GM19035 (cell line): ENCODE data around the gene KMT2E.
A peak's percentile ranks its signal among the peaks of the same experiment; 100 is the strongest.
"Not testable (repeated sequence)": the region's sequence is repeated elsewhere in the genome, so short reads cannot be mapped to it uniquely, and the experiment has no call there.

Source experiments
- ATAC-seq: cut with Tn5 transposase; IDR thresholded peaks from one replicate; pipeline ENCODE4 v1.9.1; 2021; ENCODE audit not compliant: unreplicated experiment

The KMT2E gene

DNA sequence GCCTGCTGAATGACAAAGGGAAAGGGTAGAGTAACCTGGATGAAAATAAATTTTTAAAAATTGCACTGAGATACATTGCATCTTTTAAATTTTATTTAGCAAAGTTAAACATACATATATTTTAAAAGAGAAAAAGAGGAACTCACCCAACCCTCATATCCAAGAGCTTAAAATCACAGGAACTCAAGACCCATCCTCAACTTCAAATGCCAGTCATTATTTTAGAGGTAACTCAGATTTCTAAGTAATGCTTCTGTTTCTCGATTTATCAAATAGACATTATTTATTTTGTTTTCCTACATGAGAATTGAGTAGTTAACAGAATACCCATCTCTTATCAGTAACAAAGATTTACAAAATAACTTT lies 32.4 kb upstream of the KMT2E start:
- no peak for ATAC-seq

- no peak for ATAC-seq
These were observed 31.5 kb upstream of the KMT2E start for GRCh38 chr7:104982308-104983075.

DNA sequence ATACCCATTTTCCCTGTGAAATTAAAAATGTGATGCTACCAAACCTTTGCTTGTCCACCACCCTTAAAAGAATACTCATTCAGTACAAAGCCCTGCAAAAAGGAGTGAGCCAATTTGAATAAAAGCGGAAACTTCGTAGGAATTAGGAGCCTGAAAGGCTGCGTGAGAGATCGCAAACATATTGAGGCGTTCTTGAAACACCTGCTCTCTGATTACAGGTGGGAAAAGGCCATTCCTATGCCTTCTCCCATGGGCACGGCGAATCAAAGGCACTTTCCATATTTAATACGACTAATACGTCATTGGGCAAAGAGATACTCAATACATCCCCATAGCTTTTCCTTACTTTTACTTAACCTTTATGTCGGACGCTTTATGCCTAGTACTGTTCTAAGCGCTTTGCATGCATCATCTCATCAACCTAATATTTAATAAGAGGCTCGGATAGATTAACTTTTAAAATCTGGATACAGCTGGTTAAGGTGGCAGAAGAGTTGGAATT lies 30.9 kb upstream of the KMT2E start:
- ATAC-seq: no peak

- peak; percentile 89 for ATAC-seq
These were observed 30.1 kb upstream of the KMT2E start for GRCh38 chr7:104983578-104984539.

DNA sequence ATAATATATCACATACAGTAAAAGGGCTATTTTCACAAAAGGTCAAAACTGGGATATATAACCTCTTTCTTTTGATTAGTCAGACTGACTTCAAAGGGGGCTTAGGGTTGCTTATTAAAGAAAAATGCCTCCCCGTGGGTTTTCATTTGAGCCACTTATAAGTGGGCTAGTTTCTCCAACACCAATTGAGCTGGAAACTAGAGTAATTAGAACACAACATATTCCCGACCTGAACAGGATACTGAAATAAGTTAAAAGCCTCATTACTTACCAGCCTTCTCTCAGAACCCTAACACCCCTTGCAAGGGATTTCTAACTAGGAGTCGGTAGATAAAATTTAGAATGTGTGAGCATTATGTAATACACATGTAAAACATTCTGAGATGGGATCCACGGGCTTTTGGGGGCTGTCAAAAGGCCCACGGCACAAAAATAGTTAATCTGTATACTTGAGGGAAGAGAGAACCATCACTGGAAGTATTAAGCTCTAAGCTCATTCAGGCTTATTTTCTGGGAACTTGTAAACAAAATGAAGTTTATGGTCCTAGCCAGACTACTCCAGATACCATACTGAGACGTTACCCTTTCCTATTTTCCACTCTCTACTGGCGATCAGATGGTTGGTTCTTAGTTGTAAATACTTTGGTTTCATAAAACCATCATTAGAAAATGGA lies 29.3 kb upstream of the KMT2E start:
- ATAC-seq: no peak

DNA sequence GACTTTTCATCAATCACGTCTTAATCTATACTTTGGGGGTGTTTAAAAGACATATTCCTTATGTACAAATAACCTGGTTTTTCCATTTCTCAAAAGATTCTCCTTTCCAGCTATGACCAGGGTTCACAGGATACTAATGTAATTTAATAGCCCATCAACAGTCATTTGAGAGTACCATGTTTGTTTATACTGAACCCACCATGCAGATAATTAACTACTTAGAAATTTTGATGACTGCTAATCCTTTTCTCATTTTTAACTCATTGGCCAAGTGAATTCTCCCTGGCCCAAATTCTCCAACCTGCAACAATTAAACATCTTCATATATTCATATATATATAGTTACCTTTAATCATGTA lies 28.8 kb upstream of the KMT2E start:
- ATAC-seq: no peak

DNA sequence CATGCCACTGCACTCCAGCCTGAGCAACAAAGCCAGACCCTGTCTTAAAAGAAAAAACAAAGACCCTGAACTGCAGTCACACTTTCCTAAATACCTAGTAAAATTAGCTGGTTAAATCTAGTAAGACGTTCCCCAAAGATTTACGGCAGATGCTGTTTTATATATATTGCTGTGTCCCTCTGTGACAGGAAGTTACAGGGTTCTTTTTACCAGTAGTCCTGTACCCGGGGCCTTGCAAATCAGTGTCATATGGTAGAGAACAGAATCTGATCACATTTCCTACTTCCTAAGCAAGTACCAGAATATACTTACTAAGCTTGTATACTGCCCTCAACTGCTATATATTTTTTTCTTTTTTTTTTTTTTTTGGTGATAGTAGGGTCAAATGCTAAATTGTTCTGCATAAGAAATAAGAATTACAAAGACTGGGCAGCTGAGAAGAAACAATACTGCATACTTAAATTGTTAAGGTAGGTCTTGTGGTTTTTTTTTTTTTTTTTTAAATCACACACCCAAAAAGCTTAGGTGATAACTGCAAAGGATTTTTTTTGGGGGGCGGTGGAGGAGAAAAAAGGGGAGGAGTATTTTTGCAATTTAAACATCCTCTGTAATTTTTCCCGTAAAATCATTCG lies 27.3 kb upstream of the KMT2E start:
- ATAC-seq: no peak

- not testable (repeated sequence) for ATAC-seq
These were observed 26.6 kb upstream of the KMT2E start for GRCh38 chr7:104987403-104987802.

DNA sequence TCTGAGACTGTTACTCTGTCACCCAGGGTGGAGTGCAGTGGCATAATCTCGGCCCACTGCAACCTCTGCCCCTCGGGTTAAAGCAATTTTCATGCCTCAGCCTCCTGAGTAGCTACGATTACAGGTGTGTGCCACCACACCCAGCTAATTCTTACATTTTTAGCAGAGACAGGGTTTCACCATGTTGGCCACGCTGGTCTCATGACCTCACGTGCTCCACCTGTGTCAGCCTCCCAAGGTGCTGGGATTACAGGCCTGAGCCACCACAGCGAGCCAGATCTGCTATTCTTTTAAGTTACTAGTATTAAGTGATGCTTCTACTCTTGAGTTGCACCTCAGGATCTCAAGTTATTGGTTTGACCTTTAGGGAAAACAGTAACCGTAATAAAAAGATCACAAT lies 23.0 kb upstream of the KMT2E start:
- no peak for ATAC-seq

- ATAC-seq: no peak
These were observed 21.7 kb upstream of the KMT2E start for GRCh38 chr7:104992306-104992705.

- ATAC-seq: no peak
These were observed 20.7 kb upstream of the KMT2E start for GRCh38 chr7:104993217-104993862.

DNA sequence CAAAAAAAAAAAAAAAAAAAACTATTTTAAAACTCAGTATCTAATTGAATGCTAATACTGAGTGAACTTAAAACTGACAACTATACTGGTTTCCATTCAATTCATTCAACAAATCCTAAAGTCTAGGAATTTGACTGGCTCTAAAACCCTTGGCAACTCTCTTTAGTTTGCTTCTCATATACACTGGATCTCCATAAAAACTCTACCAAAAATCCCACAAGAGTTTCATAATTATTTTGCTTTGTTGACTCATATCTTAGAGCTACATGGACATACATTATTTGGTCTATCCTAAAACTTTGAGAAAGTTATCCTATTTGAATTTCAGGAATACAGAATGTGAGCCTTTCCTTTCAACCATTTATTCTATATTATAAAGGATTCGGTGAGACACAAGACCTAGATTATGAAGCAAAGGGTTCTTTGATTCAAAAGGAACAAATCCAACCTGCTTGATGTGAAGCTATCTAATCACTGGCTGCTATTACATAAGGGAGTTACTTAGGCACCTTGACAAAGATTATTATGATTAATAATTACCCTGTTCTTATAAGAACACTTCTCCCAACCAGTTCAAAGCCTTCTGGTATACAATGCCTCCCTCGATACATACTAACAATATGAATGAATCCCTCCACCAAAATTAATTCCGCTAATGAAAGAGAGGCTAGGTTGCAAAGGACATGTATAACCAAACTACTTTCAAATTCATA lies 15.8 kb upstream of the KMT2E start:
- no peak for ATAC-seq

DNA sequence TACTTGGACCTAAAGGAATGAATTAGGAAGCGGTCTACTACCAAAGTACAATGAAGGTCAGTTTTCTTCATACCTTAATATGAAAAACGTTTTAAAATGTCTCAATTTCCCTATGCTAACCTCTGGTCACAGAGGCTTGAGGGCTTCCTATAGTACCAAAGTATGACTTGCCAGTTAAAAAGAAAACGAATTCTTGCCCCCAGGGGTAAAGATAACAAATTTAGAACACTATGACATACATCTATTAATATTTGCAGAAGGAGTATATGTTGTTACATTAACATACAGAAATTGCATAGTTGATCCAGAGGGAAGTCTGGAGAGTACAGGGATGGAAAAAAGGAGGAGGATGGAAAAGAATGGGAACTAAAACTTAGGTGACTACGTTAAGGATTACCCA lies 13.8 kb upstream of the KMT2E start:
- ATAC-seq: no peak

- no peak for ATAC-seq
These were observed 13.1 kb upstream of the KMT2E start for GRCh38 chr7:105000927-105001336.

- ATAC-seq: no peak
These were observed 12.3 kb upstream of the KMT2E start for GRCh38 chr7:105001652-105002184.

GRCh38 chr7:105003275-105003674 lies 10.7 kb upstream of the KMT2E start:
- no peak for ATAC-seq

- no peak for ATAC-seq
These were observed 10.0 kb upstream of the KMT2E start for GRCh38 chr7:105003872-105004510.

- ATAC-seq: not testable (repeated sequence)
These were observed 9.0 kb upstream of the KMT2E start for GRCh38 chr7:105005006-105005405.

DNA sequence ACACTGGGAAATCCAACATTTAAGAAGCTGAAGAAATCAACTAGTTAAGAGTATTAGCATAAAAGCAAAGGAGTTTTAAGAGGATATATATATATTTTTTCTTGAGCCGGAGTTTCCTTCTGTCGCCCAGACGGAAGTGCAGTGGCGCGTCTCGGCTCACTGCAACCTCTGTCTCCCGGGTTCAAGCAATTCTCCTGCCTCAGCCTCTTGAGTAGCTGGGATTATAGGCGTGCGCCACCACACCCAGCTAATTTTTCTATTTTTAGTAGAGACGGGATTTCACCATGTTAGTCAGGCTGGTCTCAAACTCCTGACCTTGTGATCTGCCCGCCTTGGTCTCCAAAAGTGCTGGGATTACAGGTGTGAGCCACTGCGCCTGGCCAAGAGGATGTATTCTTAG lies 8.5 kb upstream of the KMT2E start:
- ATAC-seq: not testable (repeated sequence)
